NOMO-1 treated with dmso at 0.1 percent for 144 hours (cell line): Measurements from ENCODE around the gene CYP27B1.

ENCODE experiments used
- DNase-seq: peaks from one replicate; lab custom pipeline; 2025; ENCODE audit not compliant: unreplicated experiment; lab: John Stamatoyannopoulos, UW

The CYP27B1 gene

GRCh38 chr12:57767305-57767698 is 424 bp upstream of the CYP27B1 start:
- no peak for DNase-seq

GRCh38 chr12:57765698-57766463 is 997 bp downstream of the CYP27B1 start:
- no peak for DNase-seq

GRCh38 chr12:57765003-57765697 is 1.7 kb downstream of the CYP27B1 start:
- DNase-seq: no peak

- DNase-seq: no peak
Observed at GRCh38 chr12:57764662-57765002, 2.2 kb downstream of the CYP27B1 start.

- DNase-seq: no peak
Observed at GRCh38 chr12:57763881-57764661, 2.8 kb downstream of the CYP27B1 start.

GRCh38 chr12:57762463-57762862 is 4.4 kb downstream of the CYP27B1 start:
- DNase-seq: no peak

- DNase-seq: no peak
Observed at GRCh38 chr12:57761391-57761998, 5.4 kb downstream of the CYP27B1 start.

GRCh38 chr12:57760347-57760982 is 6.4 kb downstream of the CYP27B1 start:
- DNase-seq: no peak

- DNase-seq: no peak
Observed at GRCh38 chr12:57759360-57759980, 7.4 kb downstream of the CYP27B1 start.

GRCh38 chr12:57758552-57759359 is 8.1 kb downstream of the CYP27B1 start:
- no peak for DNase-seq

GRCh38 chr12:57757771-57758170 is 9.1 kb downstream of the CYP27B1 start:
- DNase-seq: no peak

GRCh38 chr12:57756406-57757341 is 10.2 kb downstream of the CYP27B1 start:
- peak; percentile 40 for DNase-seq

GRCh38 chr12:57755454-57756372 is 11.2 kb downstream of the CYP27B1 start:
- no peak for DNase-seq

GRCh38 chr12:57755194-57755453 is 11.8 kb downstream of the CYP27B1 start:
- no peak for DNase-seq

GRCh38 chr12:57754411-57755193 is 12.3 kb downstream of the CYP27B1 start, which contains the start of gene MARCHF9:
TSS of gene MARCHF9 (plus strand) at chr12:57755103. CDS start at chr12:57755529, 426 bp downstream.
- DNase-seq: peak; percentile 39

GRCh38 chr12:57753756-57754337 is 13.0 kb downstream of the CYP27B1 start:
- no peak for DNase-seq

GRCh38 chr12:57752668-57753000 is 14.2 kb downstream of the CYP27B1 start:
- DNase-seq: no peak
